GM21619 (cell line): Measurements from ENCODE around the gene CHD6.

Experiments
- ATAC-seq: cut with Tn5 transposase; IDR thresholded peaks from one replicate; pipeline ENCODE4 v1.9.1; 2021; ENCODE audit not compliant: unreplicated experiment

CHD6 gene

GRCh38 chr20:41476013-41476441 is 142.2 kb downstream of the CHD6 start:
- no peak for ATAC-seq

- no peak for ATAC-seq
Observed at GRCh38 chr20:41475503-41475902, 142.7 kb downstream of the CHD6 start.

DNA sequence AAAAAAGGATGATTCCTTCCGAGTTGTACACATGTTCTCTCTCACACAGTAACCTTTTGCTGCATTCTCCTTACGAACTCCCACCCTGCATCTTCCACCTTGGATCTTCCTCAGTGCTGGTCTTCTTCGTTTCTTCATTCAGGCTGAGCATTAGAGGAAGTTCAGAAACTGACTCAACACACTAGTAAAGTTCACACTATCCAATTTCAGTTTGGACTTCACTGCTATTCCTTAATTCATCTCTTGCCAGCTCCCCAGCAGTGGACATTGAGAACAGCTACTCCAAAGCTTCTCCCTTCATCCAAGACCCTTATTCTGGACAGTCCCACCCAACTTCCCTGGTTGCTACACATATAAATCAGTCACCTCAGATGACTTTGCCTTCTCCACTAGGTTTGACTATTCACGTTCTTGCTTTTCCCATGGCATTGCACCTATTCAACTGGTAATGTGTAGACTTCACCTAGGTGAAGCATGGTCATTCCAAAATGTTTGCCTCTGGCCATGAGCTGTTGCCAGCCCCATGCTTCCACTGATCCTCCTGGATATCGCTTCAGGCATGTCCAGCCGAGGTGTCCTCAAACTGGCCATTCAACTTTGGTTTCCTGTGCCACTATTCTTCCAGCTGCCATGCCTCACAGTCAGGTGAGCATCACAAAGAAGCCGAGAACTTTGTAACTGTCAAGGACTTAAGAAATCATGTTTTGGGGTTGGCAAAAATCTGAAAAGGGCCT is 147.6 kb downstream of the CHD6 start:
- ATAC-seq = no peak

DNA sequence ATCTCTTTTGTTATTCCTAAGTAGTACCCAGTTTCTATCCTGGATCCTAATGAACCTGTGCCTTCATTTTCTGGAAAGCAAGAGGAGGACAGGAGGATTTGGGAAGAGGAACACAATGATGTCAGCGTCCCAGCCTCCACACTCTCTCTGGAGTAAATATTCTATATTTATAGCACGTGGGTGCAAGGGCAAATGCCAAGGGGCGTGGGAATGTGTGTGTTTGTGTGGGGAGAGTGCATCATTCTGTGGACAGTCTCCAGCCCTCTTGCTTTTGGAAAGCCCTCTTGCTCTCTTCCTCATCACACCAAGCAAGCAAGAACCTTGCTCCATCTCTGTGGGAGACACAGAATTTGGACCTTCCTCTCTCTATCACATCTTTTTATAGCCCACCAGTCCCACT is 148.3 kb downstream of the CHD6 start:
- ATAC-seq = no peak

- no peak for ATAC-seq
Observed at GRCh38 chr20:41468994-41469600, 149.1 kb downstream of the CHD6 start.

DNA sequence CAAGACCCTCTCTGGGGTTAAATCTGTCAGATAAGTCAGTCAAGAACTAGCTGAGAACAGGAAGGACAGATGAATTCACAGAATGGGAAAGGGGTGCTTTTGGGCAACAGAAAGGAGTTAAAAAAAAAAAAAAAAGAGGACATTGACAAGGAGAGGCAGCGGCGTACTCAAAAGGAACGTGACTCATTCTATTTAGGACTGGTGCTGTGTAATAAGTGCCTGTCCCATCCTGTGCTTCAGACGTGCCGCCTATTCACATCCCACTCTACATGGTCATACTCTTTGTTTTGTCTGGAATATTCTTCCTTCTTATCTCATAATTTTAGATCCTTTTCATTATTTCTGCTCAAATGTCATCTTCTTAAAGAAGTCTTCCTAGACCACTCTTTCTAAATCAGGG is 150.5 kb downstream of the CHD6 start:
- ATAC-seq = no peak

DNA sequence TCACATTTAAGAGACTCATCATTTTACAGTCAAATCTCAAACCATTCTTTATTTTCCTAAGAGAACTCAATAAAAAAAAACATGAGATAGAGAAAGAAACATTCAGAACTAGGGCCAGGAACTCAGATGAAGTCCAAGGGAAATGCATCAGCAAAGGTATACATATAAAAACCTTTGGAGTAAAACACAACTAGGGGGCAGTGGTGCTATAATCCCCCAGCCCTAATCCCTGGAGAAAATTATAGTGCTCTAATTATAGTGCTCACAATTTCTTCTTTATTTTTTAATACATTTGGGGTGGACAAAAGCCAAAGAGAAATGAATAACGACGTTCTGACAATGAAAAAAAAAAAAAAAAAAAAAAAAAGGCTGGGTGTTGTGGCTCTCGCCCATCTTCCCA is 151.0 kb downstream of the CHD6 start:
- no peak for ATAC-seq

DNA sequence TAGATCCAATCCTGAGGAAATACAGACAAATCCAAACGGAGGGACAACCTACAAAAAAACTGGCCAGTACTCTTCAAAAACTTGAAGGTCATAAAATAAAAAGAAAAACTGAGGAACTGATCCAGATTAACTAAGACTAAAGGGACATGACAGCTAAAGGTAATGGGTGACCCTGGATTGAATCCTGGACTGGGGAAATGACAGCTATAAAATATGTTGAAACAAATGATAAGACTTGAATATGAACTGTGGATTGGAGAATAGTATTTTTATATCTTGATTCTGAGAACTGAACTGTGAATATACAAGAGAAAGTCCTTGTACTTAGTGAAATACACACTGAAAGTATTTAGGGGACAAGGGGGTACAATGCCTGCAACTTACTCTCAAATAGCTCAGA is 154.6 kb downstream of the CHD6 start:
- no peak for ATAC-seq

- ATAC-seq = peak; percentile 69
Observed at GRCh38 chr20:41462372-41463161, 155.6 kb downstream of the CHD6 start.

DNA sequence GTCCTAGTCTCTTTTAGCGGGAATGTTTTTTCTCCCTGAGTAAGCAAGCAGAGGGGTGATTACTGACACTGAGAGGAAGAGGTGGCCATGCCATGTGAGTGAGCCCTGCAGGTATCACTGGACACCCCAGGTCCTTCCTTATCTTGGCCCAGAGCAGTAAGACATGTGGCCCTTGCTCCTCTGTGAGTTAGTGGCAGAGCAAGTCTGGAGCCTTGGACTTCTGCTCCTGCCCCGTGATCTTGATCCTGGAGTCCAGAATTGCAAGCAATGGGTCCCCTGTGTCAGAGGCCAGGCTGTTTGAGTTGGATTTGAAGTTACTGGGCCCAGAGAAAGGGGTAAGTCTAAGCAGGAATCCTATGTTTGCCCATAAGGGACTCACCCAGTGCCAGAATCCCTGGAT is 159.4 kb downstream of the CHD6 start:
- no peak for ATAC-seq

DNA sequence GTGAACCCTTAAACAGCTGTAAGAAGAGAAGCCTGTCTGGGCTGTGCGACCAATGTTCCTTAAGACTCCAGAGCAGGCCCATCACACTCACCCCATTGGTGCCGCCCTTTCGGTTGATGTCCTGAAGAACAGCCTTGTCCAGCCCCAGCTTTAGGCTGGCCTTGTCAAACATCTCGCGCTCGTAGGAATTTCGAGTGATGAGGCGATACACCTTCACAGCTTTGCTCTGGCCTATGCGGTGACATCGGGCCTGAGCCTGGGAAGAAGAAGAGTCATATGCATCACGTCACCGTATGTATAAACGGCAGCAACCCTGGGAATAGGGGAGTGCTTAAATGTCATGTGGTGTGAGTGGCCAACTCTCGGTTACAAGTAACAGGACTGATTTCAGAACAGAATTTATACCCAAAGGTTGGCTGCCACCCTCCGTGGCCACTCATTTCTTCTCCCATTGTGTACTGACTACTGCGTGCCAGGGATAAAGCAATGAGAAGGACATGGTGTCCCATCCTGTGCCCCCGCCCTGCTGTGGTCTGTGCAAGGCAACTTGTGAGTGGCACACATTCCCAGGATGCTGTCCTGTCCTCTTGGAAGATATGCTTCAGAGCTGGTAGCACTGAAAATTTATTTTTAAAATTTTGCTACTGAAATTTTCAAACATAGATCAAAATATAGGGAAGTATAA is 160.9 kb downstream of the CHD6 start:
- ATAC-seq = no peak

GRCh38 chr20:41456351-41456750 is 161.8 kb downstream of the CHD6 start:
- no peak for ATAC-seq

DNA sequence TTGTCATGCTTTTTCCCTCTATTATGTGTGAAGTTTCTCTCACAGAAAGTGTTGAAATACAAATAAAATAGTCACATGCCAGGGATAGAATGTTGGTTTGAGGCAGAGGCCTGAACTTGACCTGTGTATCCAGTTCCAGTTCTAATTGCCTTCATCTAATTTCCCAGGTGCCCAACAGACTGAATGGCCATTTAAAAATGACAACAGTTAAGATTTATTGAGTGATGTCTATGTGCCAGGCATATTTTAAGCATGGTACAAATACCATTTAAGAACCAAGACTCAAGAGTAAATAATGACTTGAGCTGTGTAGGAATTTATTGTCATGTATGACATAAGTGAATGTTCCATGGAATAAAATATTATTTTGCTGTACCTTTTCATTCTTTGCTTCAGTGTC is 163.9 kb downstream of the CHD6 start:
- ATAC-seq = no peak

GRCh38 chr20:41453010-41453950 is 164.9 kb downstream of the CHD6 start:
- no peak for ATAC-seq

DNA sequence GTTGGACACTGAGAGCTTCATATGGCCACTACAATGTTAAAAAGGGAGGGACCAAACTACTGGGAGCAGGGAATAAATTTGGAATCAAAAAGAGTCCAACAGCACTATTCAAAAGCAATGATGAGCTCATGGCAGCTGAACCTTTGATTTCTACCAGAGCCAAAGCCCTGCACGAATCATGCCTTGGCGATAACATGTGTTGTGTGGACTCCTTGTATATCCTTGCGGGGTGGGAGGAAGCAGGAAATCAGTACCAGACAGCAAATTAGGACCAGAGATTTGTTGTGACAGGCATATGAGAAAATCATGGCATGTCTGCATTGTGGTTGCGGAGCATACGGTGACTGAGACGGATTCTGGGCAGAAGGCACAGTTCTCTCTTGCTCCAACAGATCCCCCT is 166.0 kb downstream of the CHD6 start:
- ATAC-seq = no peak

GRCh38 chr20:41447006-41447405 is 171.2 kb downstream of the CHD6 start:
- no peak for ATAC-seq

DNA sequence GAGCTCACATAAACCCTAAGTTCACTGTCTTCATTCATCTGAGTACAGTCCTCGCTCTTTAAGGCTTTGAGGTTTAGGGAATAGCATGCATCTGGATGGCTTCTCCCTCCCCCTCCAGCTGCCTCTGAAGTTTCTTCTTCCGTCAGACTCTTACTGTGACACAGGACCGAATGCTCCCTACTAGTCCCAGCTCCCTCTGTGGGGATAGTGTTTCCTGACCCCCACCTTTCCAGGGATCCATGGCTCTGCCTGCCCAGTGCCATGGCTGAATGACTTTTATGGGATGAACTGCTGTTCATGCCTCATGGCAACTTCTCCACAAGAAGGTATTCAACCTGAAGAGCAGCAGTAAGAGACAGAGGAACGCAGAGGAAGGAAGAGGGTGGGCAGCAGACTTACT is 171.7 kb downstream of the CHD6 start:
- no peak for ATAC-seq

DNA sequence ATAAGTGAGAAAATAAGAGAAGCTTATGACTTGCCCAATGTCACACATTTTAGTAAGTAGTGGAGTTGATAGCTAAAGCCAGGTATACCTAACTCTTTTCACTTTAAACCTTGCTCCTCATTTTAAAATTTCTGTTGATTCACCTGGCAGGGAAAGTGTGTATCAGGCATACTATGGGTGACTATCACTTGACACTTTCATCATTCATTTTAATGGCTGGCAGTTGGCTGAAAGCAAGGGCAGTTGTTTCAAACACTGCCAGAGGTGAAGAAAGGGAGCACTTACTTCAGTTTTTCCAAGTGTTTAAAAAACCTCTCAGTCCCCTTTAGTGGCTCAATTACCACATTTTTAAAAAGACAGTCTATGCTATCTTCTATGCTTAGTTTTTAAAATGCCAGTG is 173.4 kb downstream of the CHD6 start:
- ATAC-seq = no peak

GRCh38 chr20:41443691-41444090 is 174.5 kb downstream of the CHD6 start:
- ATAC-seq = no peak

DNA sequence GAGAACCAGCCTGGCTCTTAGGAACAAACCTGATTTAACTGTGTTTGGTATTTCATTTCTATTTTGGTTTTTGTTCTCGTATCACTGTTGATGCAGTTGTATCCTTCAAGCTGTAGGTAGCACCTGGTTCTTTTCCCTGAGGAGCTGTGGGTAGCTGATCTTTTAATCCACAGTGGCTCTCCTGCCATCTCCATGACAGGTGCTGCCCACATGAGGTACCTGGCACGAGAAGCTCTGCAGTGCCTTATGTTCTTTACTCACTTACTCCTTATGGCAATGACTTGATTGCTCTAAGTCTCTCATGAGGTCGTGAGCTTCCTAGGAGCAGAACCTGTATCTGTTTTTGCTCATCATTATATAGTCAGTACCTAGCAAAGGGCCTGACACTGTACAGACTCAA is 177.3 kb downstream of the CHD6 start:
- ATAC-seq = no peak
